Measurements from ENCODE around the gene CRYBG3.

DNA sequence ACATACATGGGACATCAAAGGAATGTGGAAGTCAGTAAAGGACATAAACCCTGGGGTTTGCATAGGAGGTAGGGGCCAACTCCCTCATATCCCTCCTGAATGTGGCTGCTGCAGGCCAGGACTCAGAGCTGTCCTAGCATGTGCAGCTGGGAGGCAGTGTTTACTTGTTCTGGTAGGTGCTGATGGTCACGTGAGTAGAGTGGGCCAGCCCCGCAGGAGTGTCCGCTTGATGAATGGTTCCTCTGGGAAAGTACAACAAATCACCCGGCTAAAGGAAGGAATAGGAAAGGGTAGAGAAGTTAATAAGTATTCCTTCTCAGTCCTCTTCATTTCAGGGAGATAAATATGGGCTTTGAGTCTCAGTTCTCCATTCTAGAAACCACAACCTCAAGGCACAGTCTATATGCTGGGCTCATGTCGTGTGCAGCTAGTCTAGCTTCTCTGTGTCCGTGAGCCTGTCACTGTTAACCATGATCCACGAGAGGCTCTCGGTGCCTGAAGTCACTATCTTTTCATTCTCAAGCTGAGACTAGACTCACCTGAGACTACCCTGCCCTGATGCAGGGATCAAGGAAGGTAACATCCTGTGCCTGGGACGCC, 132.5 kb downstream of the CRYBG3 start:
- no peak for TF ChIP-seq POLR2A (IDR thresholded peaks at IDR 0.05; ENCODE audit: extremely low read depth, insufficient read length)
- no peak for TF ChIP-seq MYC (IDR thresholded peaks at IDR 0.05; ENCODE audit: low read depth, low read length)
- TF ChIP-seq, protein P1, sequence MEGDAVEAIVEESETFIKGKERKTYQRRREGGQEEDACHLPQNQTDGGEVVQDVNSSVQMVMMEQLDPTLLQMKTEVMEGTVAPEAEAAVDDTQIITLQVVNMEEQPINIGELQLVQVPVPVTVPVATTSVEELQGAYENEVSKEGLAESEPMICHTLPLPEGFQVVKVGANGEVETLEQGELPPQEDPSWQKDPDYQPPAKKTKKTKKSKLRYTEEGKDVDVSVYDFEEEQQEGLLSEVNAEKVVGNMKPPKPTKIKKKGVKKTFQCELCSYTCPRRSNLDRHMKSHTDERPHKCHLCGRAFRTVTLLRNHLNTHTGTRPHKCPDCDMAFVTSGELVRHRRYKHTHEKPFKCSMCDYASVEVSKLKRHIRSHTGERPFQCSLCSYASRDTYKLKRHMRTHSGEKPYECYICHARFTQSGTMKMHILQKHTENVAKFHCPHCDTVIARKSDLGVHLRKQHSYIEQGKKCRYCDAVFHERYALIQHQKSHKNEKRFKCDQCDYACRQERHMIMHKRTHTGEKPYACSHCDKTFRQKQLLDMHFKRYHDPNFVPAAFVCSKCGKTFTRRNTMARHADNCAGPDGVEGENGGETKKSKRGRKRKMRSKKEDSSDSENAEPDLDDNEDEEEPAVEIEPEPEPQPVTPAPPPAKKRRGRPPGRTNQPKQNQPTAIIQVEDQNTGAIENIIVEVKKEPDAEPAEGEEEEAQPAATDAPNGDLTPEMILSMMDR (IDR thresholded peaks at IDR 0.05; ENCODE audit: low read depth, low read length): no peak
